IPS-NIHi11 (cell line): ENCODE results near the gene MCOLN2.
A peak's percentile ranks its signal among the peaks of the same experiment; 100 is the strongest.

ENCODE experiments used
- DNase-seq: peaks from one replicate; pipeline ENCODE4 v3.0.0; 2012; ENCODE audit warnings: mixed read lengths, low spot score

The MCOLN2 gene

GRCh38 chr1:84985365-84985764 is 11.5 kb downstream of the MCOLN2 start:
- DNase-seq, result no peak

DNA sequence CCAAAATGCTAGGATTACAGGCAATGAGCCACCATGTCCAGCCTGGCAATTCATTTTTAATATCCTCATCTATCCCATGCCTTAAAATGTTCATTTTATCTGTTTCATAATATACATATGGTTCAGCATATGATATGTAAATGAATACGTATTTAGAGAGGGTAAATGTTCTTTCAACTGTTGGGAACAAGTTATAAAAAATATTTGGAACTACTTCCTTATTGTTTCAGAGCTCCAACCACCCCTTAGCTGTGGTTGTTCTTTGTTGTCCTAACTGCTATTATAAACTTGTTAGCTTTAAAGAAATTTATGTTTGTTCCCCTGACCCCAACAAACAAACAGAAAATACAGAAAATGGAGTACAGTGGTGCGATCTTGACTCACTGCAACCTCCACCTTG is 14.5 kb downstream of the MCOLN2 start:
- DNase-seq, result no peak

GRCh38 chr1:84975035-84975434 is 21.9 kb downstream of the MCOLN2 start:
- DNase-seq, result no peak

GRCh38 chr1:84973498-84974334 is 23.2 kb downstream of the MCOLN2 start:
- DNase-seq, result no peak

DNA sequence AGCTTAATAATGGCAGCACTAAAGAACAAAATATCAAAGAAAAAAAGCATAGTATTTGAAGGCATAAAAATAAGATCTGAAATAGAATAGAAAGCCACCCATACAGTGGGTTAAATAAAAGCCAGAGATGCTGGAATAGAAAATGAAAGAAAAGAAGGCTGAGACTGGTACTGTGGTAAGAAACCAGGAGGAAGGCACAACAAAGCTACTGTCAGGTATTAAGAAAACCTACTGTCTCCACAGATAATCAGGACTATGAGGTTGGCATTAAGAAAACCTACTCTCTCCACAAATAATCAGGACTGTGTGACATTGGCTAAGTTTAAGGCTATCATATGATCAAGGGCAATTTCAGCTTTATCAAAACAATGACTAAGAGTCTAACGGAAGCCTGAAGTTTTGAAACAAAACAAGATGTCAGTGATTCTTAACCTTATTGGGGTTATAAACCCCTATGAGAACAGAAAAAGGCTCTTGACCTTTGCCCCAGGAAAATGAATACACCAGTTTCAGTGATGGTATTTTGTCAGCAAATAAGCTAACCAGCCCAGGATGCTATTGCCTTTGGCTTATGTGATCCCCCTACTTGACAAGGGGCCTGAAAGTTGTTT is 24.4 kb downstream of the MCOLN2 start:
- no peak for DNase-seq

DNA sequence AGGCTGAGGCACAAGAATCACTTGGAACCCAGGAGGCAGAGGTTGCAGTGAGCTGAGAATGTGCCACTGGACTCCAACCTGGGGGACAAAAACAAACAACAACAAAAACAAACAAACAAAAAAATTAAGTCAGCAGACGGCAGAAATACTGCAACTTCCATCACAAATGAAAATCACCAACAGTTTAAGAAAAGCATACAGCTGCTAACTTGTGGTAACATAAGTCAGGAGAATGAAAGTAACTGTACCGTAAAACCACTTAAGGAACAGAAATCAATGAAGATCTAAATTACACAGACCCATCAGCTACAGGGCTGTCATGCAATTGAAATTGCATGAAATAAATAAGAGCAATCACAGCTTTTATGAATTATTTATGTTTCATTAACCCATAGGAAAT is 25.0 kb downstream of the MCOLN2 start:
- no peak for DNase-seq

DNA sequence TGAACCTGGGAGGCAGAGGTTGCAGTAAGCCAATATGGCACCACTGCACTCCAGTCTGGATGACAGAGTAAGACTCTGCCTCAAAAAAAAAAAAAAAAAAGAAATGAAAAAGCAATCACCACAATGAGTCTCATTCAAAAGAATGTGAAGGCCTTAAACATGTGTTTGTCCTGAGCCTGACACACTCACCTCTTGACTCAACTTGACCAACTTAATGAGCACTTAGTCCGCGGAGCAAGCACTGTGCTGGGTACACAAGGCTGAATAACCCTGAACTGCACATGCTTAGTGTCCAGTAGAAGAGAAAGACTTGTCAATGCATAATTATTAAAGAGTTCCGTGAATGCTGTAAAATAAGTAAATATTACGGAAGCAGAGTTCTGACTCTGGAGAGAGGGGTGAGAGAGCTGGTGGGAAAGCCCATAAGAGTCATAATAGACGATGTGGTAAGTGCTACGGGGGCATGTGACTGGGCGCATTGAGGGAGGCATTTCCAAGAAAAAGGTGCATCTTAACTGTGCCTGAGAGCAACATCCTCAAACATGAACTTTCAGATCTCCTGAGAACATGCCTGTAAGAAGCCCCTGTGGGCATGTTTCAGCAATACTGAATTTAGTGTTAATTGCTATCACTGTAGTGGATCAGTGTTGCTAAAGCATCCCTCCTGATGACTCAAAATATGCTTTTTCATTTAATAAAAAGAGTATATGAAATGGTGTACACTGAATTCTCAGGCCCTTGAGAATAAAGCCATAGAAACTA is 27.2 kb downstream of the MCOLN2 start:
- DNase-seq, result no peak

- DNase-seq, result no peak
Measured at GRCh38 chr1:84968865-84969264, 28.0 kb downstream of the MCOLN2 start.

GRCh38 chr1:84968101-84968500 is 28.8 kb downstream of the MCOLN2 start:
- DNase-seq, result no peak

DNA sequence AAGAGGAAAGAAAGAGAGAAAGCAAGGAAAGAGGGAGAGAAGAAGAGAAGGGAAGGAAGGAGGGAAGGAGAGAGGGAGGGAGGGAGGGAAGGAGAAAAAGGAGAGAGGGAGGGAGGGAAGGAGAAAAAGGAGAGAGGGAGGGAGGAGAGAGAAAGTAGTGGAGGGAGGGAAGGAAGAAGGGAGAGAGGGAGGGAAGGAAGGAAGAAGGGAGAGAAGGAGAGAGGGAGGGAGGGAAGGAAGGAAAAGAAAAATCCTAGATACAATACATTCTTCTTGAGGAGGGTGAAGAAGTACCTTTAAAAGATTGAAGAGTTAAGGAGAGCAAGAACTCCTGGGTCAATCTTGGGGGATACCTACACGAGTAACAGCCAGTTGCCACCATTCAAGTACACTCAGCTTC is 29.2 kb downstream of the MCOLN2 start:
- no peak for DNase-seq

DNA sequence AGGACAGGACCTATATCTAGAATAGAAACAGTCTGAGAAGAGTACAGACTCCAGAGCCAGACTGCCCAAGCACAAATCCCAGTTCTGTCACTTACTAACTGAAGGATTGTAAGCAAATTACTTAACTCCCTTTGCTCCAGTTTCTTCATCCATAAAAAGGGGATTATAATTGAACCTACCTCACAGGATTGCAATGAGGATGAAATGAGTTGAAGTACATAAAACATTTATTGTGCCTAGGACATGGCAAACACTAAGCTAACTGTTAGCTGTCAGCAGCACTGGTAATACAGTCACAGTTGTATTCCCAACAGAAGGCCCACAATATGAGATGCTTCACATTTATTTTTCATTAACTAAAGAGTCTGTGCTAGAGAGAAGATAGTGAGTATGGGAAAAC is 33.9 kb downstream of the MCOLN2 start:
- no peak for DNase-seq

DNA sequence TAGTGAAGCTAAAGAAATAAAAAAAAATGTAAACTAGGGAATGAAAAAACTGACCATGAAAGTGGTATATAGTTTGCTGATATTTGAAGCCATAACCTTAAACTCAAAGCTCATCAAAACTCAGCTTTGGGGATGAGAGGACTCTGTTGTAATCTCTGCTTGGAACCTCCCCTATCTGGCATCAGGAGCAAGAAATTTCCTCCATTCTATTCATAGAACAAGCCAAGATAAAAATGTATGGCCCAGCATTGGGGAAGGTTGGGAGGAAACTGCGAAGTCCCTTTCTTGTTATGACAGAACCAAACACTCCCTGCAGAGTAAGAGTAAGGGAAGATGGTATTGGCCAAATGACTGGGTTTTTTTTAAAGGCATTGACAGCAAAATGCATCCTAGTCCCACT is 35.6 kb downstream of the MCOLN2 start:
- DNase-seq, result no peak

GRCh38 chr1:84960371-84960770 is 36.5 kb downstream of the MCOLN2 start:
- DNase-seq, result no peak

- DNase-seq, result no peak
Measured at GRCh38 chr1:84959294-84959693, 37.6 kb downstream of the MCOLN2 start.

DNA sequence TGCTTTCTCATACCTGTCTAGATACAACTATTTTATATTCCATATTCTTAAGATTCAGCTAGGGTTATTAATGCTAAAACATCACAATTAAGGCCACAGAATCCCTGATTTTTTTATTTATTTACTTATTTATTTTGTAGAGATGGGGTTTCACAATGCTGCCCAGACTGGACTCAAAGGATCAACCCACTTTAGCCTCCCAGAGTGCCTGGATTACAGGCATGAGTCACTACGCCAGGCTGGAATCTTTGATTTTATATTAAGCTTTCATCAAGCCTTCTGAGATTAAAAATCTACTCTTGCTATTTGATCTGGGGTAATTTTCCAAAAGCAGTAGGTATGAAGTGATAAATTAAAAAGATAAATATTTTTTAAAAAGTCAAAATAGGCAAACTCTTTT is 38.9 kb downstream of the MCOLN2 start:
- no peak for DNase-seq

DNA sequence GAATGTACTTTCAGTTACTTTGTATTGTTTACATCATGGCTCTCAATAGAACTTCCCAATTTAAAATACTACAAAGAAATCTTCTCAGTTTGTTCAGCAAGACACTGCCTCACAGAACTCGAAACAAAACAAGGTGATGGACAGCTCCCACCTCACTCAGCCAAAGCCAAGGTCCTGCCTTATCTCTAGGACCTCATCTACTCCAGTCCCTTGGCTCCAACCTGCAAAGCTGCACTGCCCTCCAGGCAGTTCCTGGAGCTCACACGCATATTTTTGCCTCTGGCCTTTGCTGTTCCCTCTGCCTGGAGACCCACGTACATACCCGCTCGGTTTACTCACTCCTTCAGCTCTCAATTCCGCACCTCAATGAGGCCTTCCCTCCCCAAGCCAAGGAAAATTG is 40.3 kb downstream of the MCOLN2 start:
- no peak for DNase-seq

DNA sequence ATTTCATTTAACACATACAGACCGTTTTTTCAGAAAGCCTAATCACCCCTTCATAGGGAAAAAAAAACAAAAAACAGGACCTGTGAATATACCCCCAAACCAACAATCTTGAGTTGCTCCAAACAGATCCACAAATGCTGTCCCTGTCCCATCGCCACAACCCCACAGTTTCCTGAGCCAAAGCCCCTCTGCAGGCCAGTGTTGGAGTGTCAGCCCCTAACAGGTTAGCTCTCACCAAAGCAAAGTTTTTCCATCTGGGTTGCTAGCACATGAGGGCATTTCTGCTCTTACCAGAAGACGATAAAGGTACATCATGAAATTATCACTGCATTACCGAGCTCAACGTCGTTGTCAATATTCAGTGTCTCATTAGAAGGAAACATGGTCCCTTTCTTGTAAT is 40.8 kb downstream of the MCOLN2 start:
- DNase-seq, result no peak

DNA sequence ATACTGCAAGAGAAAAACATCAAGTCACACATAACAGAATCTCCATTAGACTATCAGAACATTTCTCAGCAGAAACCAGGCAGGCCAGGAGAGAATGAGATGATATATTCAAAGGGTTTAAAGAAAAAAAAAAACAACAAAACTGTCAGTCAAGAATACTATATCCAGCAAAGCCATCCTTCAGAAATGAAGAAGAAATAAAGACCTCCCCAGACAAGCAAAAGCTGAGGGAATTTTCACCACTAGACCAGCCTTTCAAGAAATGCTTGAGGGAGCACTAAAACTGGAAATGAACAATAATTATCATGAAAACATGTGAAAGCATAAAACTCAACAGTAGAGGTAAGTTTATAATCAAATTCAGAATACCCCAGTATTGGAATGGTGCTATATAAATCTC is 47.2 kb downstream of the MCOLN2 start:
- DNase-seq, result no peak

DNA sequence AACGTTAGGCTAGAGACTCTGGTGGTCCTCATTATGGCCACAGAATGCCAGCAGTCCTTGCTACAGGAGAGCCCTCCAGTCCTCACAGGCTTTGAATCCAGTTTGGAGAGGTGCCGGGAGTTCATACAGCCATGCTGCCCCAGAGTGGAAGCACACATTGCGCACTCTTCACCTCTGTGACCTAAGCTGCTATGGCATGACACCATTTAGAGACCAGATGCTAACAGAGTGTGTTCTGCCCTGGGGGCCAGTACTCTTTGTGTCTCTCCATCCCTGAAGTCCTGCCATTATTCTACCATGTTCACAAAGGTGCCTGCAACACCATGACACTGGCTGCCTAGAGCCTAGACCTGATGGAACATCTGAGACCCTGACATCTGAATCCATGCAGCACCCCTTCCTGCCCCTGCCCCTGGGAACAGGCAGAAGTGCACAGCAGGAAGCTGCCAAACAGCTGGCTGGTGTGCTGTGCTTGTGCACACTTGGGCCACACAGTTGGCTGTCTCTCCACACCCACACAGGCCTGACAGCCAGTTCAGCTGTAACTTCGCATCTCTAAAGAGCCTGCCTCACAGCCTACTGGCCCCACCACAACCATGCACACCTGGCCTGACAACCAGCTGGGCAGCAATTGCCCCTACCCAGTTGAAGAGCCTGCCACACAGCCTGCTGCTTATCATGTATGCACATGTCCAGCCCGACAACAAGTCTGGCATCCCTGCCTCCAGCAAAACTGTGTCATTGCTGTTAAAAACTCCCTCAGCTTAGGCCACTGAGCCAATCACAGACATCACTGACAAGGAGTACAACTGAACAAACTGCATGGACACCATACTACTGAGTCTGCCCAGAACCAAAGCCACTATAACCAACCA is 49.1 kb downstream of the MCOLN2 start:
- DNase-seq, result no peak

GRCh38 chr1:84946631-84947030 is 50.3 kb downstream of the MCOLN2 start:
- no peak for DNase-seq

DNA sequence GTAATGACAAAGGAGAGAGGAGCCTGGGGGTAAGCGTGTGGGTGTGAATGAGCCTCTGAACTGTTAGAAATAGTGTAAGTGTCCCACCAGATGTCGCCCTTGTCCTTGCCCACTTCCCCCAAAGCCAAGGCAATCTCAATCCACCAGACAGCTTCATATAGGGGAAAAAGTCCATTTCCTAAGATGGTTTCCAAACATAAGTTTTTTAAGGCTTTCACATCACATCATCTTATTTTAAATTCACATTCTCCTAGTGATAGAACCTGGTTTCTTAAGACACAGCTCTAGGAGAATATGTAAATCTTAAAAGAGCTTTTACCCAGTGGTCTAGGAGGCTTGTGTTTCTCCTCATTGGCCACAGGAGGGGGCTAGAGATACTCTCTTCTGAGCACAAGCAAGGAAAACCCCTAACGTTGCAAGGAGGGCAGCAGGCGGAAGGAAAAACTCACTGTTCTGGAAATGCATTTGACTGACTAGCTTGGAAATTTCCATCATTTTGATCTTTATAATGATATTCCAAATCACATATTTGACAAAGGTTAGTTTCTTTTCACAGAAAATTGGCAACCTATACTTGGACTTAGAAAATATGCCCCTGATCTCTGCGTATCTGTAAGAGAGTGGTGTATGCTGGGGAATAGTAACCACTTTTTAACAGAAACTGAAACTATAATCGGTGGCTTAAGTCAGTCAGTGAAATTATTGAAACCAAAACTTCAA is 52.0 kb downstream of the MCOLN2 start:
- peak; percentile 69 for DNase-seq
